Stimulated activated naive CD8-positive, alpha-beta T cell treated with anti-CD3 and anti-CD28 coated beads, Interleukin-15, Interleukin-2, amounts not matched to agents 100 ng/mL and 50 ng/mL, for 24 hours (primary cell): ENCODE data around the gene RPS27A.
A peak's percentile ranks its signal among the peaks of the same experiment; 100 is the strongest.
"Not testable (repeated sequence)": the region's sequence is repeated elsewhere in the genome, so short reads cannot be mapped to it uniquely, and the experiment has no call there.

Experiments
- H3K27ac Mint-ChIP-seq: one replicate; pipeline ENCODE4 v1.8.0; 2021; ENCODE audit warnings: mild to moderate bottlenecking, mixed read lengths
- H3K27me3 Mint-ChIP-seq: one replicate; pipeline ENCODE4 v1.8.0; 2021; ENCODE audit warnings: mixed read lengths
- H3K36me3 Mint-ChIP-seq: one replicate; pipeline ENCODE4 v1.8.0; 2021; ENCODE audit warnings: low read depth, mixed read lengths
- H3K4me1 Mint-ChIP-seq: one replicate; pipeline ENCODE4 v1.8.0; 2021; ENCODE audit warnings: low read depth, mixed read lengths
- H3K4me3 Mint-ChIP-seq: one replicate; pipeline ENCODE4 v1.8.0; 2021; ENCODE audit warnings: mild to moderate bottlenecking, mixed read lengths
- H3K9me3 Mint-ChIP-seq: one replicate; pipeline ENCODE4 v1.8.0; 2021; ENCODE audit warnings: mixed read lengths

Gene RPS27A

DNA sequence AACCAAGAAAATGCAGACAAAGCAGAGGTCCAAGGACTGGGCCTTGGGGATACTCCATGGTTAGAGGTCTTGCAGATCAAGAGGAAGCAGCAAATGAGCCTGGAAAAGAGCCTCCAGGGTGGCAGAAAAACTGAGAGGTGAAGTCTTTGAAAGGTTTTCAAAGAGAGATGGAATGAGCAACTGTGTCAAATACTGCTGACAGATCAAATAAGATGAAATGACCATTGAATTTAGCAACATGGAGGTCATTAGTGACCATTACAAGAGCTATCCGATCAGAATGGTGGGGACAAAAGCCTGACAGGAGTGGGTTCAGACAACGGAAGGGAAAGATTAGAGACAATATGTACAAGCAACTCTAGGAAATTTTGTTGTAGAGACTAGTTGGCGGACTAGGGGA lies 1.9 kb upstream of the RPS27A start:
- Mint-ChIP-seq H3K27ac (no peak overlapping the region), H3K36me3 (peaks cover 54% of the 10 kb centered on the region), H3K4me3 (peak overlapping the region; percentile 99), H3K9me3 (no peaks in the 10 kb centered on the region), H3K4me1 (peaks cover 62% of the 10 kb centered on the region), H3K27me3 (no peaks in the 10 kb centered on the region)

DNA sequence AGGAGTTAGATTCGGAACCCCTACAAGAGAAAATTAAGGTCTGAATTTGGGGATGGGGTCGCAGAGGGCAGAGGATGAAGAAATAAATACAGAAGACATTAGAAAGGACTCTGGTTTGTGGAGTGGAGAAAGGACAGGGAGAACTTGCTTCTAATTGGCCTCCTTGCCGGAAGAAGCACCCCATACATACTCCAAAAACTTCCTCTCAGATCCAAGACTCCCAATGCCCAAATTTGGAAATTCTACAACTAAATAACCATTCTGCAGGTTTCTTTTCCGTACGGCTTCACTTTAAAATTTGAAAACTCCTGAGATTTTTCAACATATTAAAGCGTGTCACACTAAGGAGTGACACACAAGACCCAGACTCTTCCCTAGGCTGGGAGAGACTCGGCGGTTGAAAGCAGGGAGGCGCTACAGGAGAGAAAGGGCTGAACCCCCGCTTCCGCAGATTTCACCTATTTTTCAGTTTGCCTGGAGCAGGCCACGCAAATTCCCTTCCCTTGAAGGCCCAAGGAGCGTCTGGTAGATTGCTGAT lies 873 bp upstream of the RPS27A start:
- H3K4me1 Mint-ChIP-seq: peaks cover 69% of the 10 kb centered on the region
- no peaks in the 10 kb centered on the region for H3K9me3 Mint-ChIP-seq
- H3K27me3 Mint-ChIP-seq: no peaks in the 10 kb centered on the region
- peak overlapping the region; percentile 99 for H3K27ac Mint-ChIP-seq
- peak overlapping the region; percentile 99 for H3K4me3 Mint-ChIP-seq
- peaks cover 64% of the 10 kb centered on the region for H3K36me3 Mint-ChIP-seq

DNA sequence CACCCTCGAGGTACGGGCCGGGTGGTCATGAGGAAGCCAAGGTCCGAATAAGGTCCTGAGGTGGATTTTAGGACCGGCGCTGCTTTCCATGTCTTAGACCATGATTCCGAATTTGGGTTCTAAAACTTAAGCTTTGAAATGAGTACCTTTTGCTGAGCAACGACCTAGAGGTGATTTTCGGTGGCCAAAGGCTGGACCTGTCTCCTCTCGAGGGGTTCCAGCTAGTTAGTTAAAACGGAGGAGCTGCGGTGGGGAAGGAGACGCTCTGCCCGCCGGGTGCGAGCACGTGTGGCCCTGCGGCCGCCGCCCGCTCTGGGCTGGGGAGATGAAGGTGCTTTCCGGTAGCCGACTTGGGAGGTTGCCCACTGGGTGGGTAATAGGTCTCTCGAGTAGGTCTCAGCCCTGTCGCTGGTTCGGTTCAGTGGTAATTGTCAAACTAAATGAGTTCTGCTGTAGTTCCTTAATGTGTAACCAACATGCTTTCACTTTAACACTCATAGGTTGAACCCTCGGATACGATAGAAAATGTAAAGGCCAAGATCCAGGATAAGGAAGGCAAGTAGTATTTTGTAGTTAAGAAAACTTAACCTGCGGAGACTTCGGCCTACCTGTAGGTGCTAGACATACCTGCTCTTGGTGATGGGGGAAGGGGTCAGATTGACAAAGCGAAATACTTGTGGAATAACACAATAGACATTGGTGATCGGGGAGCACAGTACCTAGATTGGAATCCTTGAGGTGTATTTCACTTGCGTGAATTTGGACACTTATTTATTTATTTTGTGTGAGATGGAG lies 572 bp downstream of the RPS27A start:
- Mint-ChIP-seq H3K27ac (peak overlapping the region; percentile 99), H3K4me1 (peaks cover 59% of the 10 kb centered on the region), H3K9me3 (no peaks in the 10 kb centered on the region), H3K36me3 (peaks cover 72% of the 10 kb centered on the region), H3K27me3 (no peaks in the 10 kb centered on the region), H3K4me3 (peak overlapping the region; percentile 99)

DNA sequence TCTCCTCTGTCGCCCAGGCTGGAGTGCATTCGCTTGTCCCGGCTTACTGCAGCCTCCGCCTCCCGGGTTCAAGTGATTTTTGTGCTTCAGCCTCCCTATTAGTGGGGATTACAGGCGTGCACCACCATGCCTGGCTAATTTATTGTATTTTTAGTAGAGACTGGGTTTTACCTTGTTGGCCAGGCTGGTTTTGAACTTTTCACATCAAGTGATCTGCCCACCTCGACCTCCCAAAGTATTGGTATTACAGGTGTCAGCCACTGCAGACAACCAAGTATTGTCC lies 1.1 kb downstream of the RPS27A start:
- Mint-ChIP-seq H3K9me3 (no peaks in the 10 kb centered on the region), H3K27me3 (no peaks in the 10 kb centered on the region), H3K4me1 (peaks cover 54% of the 10 kb centered on the region), H3K36me3 (peaks cover 70% of the 10 kb centered on the region), H3K4me3 (peak overlapping the region; percentile 99), H3K27ac (peak overlapping the region; percentile 99)

DNA sequence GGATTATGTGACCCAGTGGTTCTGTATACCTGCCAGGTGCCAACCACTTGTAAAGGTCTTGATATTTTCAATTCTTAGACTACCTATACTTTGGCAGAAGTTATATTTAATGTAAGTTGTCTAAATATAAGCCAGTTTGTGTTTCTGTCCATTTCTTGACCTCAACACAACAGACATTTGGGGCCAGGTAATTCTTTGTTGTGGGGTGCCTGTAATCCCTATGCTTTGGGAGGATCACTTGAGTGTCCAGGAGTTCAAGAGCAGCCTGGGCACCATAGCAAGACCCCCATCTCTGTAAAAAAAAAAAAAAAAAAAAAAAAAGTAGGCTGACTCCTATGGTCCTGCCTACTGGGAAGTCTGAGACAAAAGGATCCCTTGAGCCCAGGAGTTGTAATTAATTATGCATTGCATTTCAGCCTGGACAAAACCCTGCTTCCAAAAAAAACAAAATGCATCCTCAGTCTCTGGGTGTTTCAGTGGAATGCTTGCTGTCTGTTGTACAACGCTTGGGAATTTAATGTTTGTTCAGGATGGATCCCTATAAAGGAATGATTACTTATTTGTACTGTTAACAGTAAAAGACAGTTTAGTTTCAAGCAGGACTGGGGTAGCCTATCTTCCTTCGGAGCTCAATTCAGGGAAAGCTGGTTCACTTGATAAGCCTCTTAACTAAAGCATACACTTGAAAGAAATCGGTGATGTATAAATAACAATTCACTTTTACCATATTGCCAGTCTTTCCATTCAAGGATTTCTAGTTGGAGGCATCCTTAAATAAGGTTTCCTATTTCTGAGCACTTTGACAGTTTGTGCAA lies 3.4 kb downstream of the RPS27A start:
- peaks cover 39% of the 10 kb centered on the region for H3K4me1 Mint-ChIP-seq

DNA sequence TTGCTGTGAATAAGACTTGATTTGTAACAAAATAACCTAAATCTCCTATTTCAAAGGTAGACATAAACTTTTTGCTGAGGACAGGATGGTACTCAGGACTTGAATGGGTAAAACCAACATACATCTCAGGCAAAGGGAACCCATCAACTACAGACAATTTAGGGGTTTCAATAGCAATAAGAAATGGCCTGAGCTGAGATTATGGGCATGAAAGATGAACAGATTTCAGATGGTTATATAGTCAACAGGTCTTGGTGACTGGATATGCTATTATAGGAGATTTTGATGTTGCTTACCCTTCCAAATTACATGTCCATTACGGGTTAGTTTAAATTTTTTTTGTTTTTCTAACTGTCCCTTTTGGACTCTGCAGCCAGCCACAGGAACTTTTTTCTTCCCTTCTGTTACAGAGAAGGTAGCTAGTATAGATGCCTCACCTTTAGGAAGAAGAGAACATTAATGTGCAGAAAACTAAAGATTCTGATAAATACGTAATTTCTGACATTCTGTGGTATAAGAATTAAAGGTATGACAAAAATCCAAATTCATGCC lies 4.6 kb downstream of the RPS27A start:
- H3K4me1 Mint-ChIP-seq: peaks cover 32% of the 10 kb centered on the region
- no peak overlapping the region for H3K27ac Mint-ChIP-seq

More for the DNA sequence above, 3.4 kb downstream of the RPS27A start:
- Mint-ChIP-seq H3K9me3 (no peaks in the 10 kb centered on the region), H3K27me3 (no peaks in the 10 kb centered on the region), H3K36me3 (peaks cover 68% of the 10 kb centered on the region), H3K4me3 (peak overlapping the region; percentile 99), H3K27ac (peak overlapping the region; percentile 49)

DNA sequence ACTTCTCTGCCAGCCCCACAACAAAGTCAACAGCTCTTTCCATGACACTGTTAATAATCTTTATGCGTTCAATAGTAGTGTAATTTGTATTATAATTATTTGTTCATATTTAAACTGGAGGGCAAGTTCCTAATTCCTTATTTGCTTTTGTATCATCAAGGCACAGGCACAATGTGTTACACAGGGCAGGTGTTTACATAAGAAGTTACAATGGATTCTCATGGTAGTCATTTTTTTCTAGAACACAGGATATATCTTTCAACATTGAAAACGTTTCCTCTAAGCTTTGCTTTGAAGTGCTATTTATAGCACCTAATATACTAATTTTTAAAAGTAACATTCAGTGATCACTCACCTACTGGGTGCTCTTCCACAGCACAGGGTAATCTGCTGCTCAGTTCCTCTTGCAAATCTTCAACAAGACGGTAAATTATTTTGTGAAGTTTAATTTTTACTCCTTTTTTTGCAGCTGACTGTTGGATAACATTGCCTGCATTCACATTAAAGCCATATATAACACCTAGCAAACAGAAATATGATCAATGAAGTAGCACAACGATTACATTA lies 7.3 kb downstream of the RPS27A start:
- no peaks in the 10 kb centered on the region for H3K9me3 Mint-ChIP-seq
- no peak overlapping the region for H3K4me3 Mint-ChIP-seq
- H3K27ac Mint-ChIP-seq: no peak overlapping the region
- peaks cover 15% of the 10 kb centered on the region for H3K4me1 Mint-ChIP-seq
- peaks cover 59% of the 10 kb centered on the region for H3K36me3 Mint-ChIP-seq
- H3K27me3 Mint-ChIP-seq: no peaks in the 10 kb centered on the region

More for the DNA sequence above, 4.6 kb downstream of the RPS27A start:
- H3K36me3 Mint-ChIP-seq: peaks cover 68% of the 10 kb centered on the region
- no peaks in the 10 kb centered on the region for H3K27me3 Mint-ChIP-seq
- H3K9me3 Mint-ChIP-seq: no peaks in the 10 kb centered on the region
- no peak overlapping the region for H3K4me3 Mint-ChIP-seq

DNA sequence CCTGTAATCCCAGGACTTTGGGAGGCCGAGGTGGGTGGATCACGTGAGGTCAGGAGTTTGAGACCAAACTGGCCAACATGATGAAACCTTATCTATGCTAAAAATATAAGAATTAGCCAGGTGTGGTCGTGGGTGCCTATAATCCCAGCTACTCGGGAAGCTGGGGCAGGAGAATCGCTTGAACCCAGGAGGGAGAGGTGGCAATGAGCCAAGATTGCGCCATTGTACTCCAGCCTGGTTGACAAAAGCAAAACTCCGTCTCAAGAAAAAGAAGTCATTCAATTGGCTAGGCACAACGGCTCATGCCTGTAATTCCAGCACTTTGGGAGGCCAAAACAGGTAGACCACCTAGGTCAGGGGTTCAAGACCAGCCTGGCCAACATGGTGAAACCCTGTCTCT lies 9.1 kb downstream of the RPS27A start:
- not testable (repeated sequence) for H3K4me3 Mint-ChIP-seq, H3K9me3 Mint-ChIP-seq, H3K4me1 Mint-ChIP-seq, H3K27me3 Mint-ChIP-seq, H3K27ac Mint-ChIP-seq
- H3K36me3 Mint-ChIP-seq: peaks cover 51% of the 10 kb centered on the region

DNA sequence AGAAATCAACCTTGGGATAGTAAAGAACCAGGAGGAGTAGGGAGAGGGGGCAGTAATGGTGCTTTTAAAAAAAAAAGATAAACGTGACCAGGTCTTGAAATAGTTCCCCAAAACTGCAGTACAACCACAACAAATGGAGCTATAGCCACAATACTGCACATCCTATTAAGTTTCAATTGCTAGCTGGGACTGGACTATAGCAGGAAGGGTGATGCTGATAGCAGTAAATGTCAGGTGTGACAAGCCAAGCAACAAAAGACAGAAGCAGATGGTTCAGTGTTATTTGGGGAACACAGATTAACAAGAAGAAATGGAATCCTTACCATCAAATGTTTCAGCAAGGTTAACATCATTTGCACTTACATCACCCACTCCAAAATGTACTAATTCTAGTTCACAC lies 10.1 kb downstream of the RPS27A start:
- H3K4me1 Mint-ChIP-seq: no peaks in the 10 kb centered on the region
- no peak overlapping the region for H3K4me3 Mint-ChIP-seq
- H3K9me3 Mint-ChIP-seq: no peaks in the 10 kb centered on the region
- H3K27me3 Mint-ChIP-seq: no peaks in the 10 kb centered on the region
- no peak overlapping the region for H3K27ac Mint-ChIP-seq
- peaks cover 51% of the 10 kb centered on the region for H3K36me3 Mint-ChIP-seq

DNA sequence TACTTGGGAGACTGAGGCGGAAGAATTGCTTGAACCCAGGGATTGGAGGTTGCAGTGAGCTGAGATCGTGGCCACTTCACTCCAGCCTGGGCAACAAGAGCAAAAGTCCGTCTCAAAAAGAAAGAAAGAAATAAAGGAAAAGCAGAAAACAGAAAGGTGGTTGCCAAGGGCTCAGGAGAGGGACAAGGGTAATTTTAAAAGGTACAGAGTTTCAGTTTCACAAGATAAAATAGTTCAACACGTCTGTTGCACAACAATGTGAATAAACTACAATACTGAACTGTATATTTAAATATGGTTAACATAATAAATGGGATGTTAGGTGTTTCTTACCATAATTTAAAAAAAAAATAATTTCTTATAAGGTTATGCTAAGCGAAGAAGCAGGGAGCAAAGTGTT lies 12.9 kb downstream of the RPS27A start:
- Mint-ChIP-seq H3K9me3 (no peaks in the 10 kb centered on the region), H3K27me3 (no peaks in the 10 kb centered on the region), H3K27ac (no peak overlapping the region), H3K4me1 (no peaks in the 10 kb centered on the region), H3K4me3 (no peak overlapping the region), H3K36me3 (peaks cover 50% of the 10 kb centered on the region)

DNA sequence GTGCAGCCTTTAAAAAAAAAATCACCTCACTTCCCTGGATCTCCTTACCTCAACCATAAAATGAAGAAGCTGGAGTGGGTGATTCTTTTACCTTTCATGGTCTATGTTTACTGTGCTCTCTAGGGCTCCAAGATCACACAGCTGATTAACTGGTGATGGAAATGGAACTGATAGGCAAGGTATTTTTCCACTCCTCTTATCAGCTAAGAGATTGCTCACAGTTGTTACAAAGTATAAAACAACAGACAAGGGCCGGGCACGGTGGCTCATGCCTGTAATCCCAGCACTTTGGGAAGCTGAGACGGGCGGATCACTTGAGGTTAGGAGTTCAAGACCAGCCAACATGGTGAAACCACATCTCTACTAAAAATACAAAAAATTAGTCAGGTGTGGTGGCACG lies 14.5 kb downstream of the RPS27A start:
- Mint-ChIP-seq H3K36me3 (peaks cover 61% of the 10 kb centered on the region), H3K27ac (no peak overlapping the region), H3K27me3 (no peaks in the 10 kb centered on the region), H3K9me3 (no peaks in the 10 kb centered on the region), H3K4me1 (no peaks in the 10 kb centered on the region), H3K4me3 (no peak overlapping the region)

DNA sequence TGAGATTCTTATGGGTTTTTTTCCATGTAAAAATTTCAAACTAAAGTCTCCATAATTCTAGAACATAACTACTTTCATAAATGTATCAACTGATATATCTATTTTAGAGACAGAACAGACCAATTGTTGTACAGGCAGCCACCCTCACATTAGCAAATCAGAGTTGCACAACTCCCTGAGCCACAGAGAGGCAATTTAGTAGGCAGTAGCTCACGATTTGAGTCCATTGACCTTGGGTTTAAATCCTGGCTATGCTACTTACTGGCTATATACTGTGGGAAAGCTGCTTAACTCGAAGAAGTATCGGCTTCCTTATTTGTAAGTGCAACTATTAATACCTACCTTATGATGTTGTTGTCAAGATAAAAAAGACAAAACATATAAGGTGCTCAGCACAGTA lies 20.3 kb downstream of the RPS27A start:
- Mint-ChIP-seq H3K27me3 (no peaks in the 10 kb centered on the region), H3K4me1 (no peaks in the 10 kb centered on the region), H3K4me3 (no peak overlapping the region), H3K36me3 (peaks cover 55% of the 10 kb centered on the region), H3K9me3 (no peaks in the 10 kb centered on the region), H3K27ac (no peak overlapping the region)

DNA sequence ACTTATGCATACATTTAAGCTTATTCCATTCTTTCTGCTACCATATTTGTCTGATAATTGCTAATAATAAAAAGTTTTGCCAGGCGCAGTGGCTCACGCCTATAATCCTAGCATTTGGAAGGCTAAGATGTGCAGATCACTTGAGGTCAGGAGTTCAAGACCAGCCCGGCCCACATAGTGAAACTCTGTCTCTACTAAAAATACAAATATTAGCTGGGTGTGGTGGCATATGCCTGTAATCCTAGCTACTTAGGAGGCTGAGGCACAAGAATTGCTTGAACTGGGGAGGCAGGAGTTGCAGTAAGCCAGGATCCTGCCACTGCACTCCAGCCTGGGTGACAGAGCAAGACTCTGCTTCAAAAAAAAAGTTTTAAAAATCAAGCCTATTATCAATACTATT lies 27.1 kb downstream of the RPS27A start:
- H3K27me3 Mint-ChIP-seq, H3K9me3 Mint-ChIP-seq, H3K27ac Mint-ChIP-seq, H3K4me3 Mint-ChIP-seq, H3K4me1 Mint-ChIP-seq: not testable (repeated sequence)
- peaks cover 48% of the 10 kb centered on the region for H3K36me3 Mint-ChIP-seq

DNA sequence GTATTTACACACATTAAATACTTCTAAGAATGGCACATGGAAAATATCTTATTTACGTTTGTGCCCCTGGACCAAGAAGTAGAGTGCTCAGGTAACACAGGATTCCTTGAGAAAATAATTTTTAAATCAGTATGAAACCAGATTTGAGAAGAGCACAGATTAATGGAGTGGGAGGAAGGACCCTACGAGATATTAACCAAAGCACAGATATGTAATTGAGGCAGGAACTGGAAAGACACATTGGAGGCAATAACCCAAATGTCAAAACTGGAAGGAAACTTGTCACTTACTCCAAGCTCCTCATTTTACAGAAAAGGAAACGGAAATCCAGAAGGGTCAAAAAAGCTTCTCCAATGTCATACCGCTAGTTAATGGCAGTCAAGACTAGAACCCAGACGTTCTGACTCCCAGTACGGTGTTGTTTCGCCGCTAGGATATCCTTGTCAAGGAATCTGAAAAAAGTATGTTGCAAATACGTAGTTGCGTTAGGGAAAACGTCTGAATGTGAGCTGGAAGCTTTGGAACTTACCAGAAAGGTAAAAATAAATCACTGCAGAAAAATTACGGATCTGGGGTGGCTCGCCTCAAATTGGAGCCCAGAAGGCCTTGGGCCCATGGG lies 35.9 kb downstream of the RPS27A start:
- no peaks in the 10 kb centered on the region for H3K27me3 Mint-ChIP-seq
- peaks cover 9% of the 10 kb centered on the region for H3K4me1 Mint-ChIP-seq
- no peaks in the 10 kb centered on the region for H3K9me3 Mint-ChIP-seq
- peak overlapping the region; percentile 97 for H3K4me3 Mint-ChIP-seq
- peak overlapping the region; percentile 97 for H3K27ac Mint-ChIP-seq
- peaks cover 19% of the 10 kb centered on the region for H3K36me3 Mint-ChIP-seq
